Neural cell (in vitro differentiated cells): Measurements from ENCODE around the gene AGAP5. TPM values are rescaled to one million over a fixed set of nuclear protein-coding genes. Genes with fewer than 3 reads are reported as not detected.
A peak's percentile ranks its signal among the peaks of the same experiment; 100 is the strongest.

ENCODE experiments used
- H2AFZ ChIP-seq: fragments of 200-600, 300-800 bp; sonication (generic), shearing (Covaris generic); 2 replicates; pipeline ENCODE4 v1.6.0; 2014; ENCODE audit warnings: low read depth, mild to moderate bottlenecking, antibody characterized with exemption, low read length, moderate library complexity
- H3F3A ChIP-seq: fragments of 200-600 bp; shearing (Covaris generic); 2 replicates; pipeline ENCODE4 v1.6.1; 2016; ENCODE audit warnings: mild to moderate bottlenecking, moderate library complexity, mixed read lengths, antibody characterized with exemption, low read length; ENCODE audit not compliant: insufficient read depth, poor library complexity, severe bottlenecking
- H3K27ac ChIP-seq: fragments of 200-600, 300-800 bp; sonication (generic), shearing (Covaris generic); 2 replicates; pipeline ENCODE4 v1.5.1; 2014; ENCODE audit warnings: mild to moderate bottlenecking, low read length, moderate library complexity
- H3K27me3 ChIP-seq: fragments of 300-800, 200-600 bp; sonication (generic), shearing (Covaris generic); 2 replicates; pipeline ENCODE4 v1.6.0; 2014; ENCODE audit warnings: mild to moderate bottlenecking, low read depth, low read length, moderate library complexity; ENCODE audit not compliant: insufficient read depth
- H3K36me3 ChIP-seq: fragments of 300-800, 200-600 bp; sonication (generic), shearing (Covaris generic); 2 replicates; pipeline ENCODE4 v1.5.1; 2014; ENCODE audit warnings: mild to moderate bottlenecking, antibody characterized with exemption, low read length, moderate library complexity; ENCODE audit not compliant: insufficient read depth
- H3K4me2 ChIP-seq: fragments of 300-800, 200-600 bp; sonication (generic), shearing (Covaris generic); 2 replicates; pipeline ENCODE4 v1.6.0; 2014; ENCODE audit warnings: mild to moderate bottlenecking, low read length
- H3K4me3 ChIP-seq: fragments of 300-800, 200-600 bp; sonication (generic), shearing (Covaris generic); 2 replicates; pipeline ENCODE4 v1.5.1; 2014; ENCODE audit warnings: mild to moderate bottlenecking, low read length, moderate library complexity
- H3K79me2 ChIP-seq: fragments of 200-600 bp; shearing (Covaris generic); replicated peaks from 2 replicates; pipeline ENCODE4 v1.6.0; 2014; ENCODE audit warnings: mild to moderate bottlenecking, low read length, moderate library complexity; ENCODE audit not compliant: insufficient read depth
- H3K9ac ChIP-seq: fragments of 300-800, 200-600 bp; sonication (generic), shearing (Covaris generic); 2 replicates; pipeline ENCODE4 v1.6.1; 2016; ENCODE audit warnings: mild to moderate bottlenecking, low read length, mixed read lengths
- H3K9me2 ChIP-seq: fragments of 200-600 bp; shearing (Covaris generic); 2 replicates; pipeline ENCODE4 v1.6.1; 2016; ENCODE audit warnings: mild to moderate bottlenecking, low read length, mixed read lengths; ENCODE audit not compliant: insufficient read depth
- H3K9me3 ChIP-seq: fragments of 200-600, 300-800 bp; sonication (generic), shearing (Covaris generic); 2 replicates; pipeline ENCODE4 v1.6.1; 2016; ENCODE audit warnings: mild to moderate bottlenecking, mixed run types, low read length, moderate library complexity, mixed read lengths
- H4K20me1 ChIP-seq: fragments of 200-600 bp; shearing (Covaris generic); 2 replicates; pipeline ENCODE4 v1.6.1; 2016; ENCODE audit warnings: mild to moderate bottlenecking, mixed run types; ENCODE audit not compliant: insufficient read depth
- CTCF ChIP-seq: fragments of 450-650 bp; IDR thresholded peaks from 2 replicates; pipeline ENCODE4 v1.5.1; 2014; ENCODE audit warnings: antibody characterized with exemption, mild to moderate bottlenecking, moderate library complexity; ENCODE audit not compliant: poor library complexity, severe bottlenecking
- EZH2 ChIP-seq: fragments of 200-600, 300-800 bp; shearing (Covaris generic), sonication (generic); IDR thresholded peaks from 2 replicates; pipeline ENCODE4 v1.6.1; 2014; ENCODE audit warnings: antibody characterized with exemption, low read length, borderline replicate concordance, mild to moderate bottlenecking; ENCODE audit not compliant: insufficient read depth, poor library complexity, severe bottlenecking
- MXI1 ChIP-seq: fragments of 450-650 bp; conservative IDR thresholded peaks from 2 replicates; pipeline ENCODE4 v1.6.1; 2014; ENCODE audit warnings: antibody characterized with exemption, mild to moderate bottlenecking; ENCODE audit not compliant: poor library complexity, severe bottlenecking
- POLR2AphosphoS5 ChIP-seq: IDR thresholded peaks from 2 replicates; pipeline ENCODE4 v1.6.1; 2012
- REST ChIP-seq: IDR thresholded peaks from 2 replicates; pipeline ENCODE4 v1.6.1; 2012; ENCODE audit warnings: borderline replicate concordance
- TAF1 ChIP-seq: IDR thresholded peaks from 2 replicates; pipeline ENCODE4 v1.6.1; 2012; ENCODE audit warnings: low read depth
- polyA plus RNA-seq: library from polyadenylated mRNA; depleted of rRNA; stranded (reverse); fragments of >200 nt; gene quantifications from 2 replicates; pipeline ENCODE4 v1.2.3, GENCODE V29; 2014

Gene AGAP5
- polyA plus RNA-seq, 1 donor from 2014 or later: 6.5 TPM

DNA sequence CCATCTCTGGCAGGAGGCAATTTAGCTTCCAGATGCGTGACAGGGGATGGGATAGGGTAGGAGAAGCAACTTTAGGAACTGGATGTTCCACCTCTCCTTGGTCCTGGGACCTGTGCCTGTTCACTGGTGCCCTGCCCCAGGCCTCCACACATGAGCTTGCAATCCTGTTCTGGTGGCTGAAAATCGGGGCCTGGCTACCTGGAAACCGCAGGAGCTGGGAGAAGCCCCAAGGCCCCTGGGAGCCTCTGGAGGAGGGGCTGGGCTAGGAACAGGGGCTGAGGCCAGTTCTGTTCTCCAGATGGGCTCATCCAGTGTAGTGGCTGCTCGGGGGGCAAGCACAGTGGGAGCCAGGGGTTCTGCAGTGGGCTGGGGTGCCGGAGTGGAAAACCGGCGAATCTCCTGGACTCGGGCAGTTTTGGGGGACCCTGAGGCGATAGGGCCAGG, 51.3 kb downstream of the AGAP5 start:
- H3K27me3 ChIP-seq: no peaks in the 10 kb centered on the region
- no peaks in the 10 kb centered on the region for H3F3A ChIP-seq
- H3K79me2 ChIP-seq: no peaks in the 10 kb centered on the region
- TF ChIP-seq MXI1 (no peak), REST (no peak)
- peak overlapping the region; percentile 65 for H3K9ac ChIP-seq
- no peak overlapping the region for H3K4me3 ChIP-seq
- no peaks in the 10 kb centered on the region for H3K9me2 ChIP-seq
- H3K36me3 ChIP-seq: no peaks in the 10 kb centered on the region
- H3K27ac ChIP-seq: no peak overlapping the region
- no peak overlapping the region for H3K4me2 ChIP-seq
- H2AFZ ChIP-seq: no peak overlapping the region
- H3K9me3 ChIP-seq: no peaks in the 10 kb centered on the region
- H4K20me1 ChIP-seq: no peaks in the 10 kb centered on the region

DNA sequence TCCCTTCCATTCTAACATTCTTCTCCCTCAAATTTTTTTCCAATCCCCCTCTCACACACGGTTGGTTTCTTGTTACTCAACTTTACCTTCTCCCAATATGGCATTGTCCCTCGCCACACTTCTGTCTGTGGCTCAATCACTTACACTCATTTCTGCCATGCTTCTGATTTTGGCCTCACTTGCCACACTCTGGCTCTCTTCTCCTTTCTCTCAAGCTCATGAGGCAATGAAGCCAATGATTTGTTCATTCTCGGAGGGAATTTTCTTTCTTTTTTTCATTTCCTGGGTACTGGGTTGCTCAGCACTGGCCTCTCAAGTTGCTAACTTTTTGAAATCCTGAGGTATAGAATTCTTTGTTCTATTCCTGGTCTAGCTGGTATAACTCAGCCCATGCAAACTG, 52.7 kb downstream of the AGAP5 start:
- H3K27me3 ChIP-seq: no peaks in the 10 kb centered on the region
- no peak overlapping the region for H3K4me3 ChIP-seq
- H3K79me2 ChIP-seq: no peaks in the 10 kb centered on the region
- no peaks in the 10 kb centered on the region for H3F3A ChIP-seq
- no peak overlapping the region for H3K9ac ChIP-seq
- TF ChIP-seq REST (no peak), EZH2 (no peak), TAF1 (no peak), CTCF (no peak), POLR2AphosphoS5 (no peak), MXI1 (no peak)
- no peaks in the 10 kb centered on the region for H3K36me3 ChIP-seq
- H3K4me2 ChIP-seq: no peak overlapping the region
- H3K9me3 ChIP-seq: no peaks in the 10 kb centered on the region
- no peak overlapping the region for H2AFZ ChIP-seq
- no peak overlapping the region for H3K27ac ChIP-seq
- no peaks in the 10 kb centered on the region for H4K20me1 ChIP-seq
- no peaks in the 10 kb centered on the region for H3K9me2 ChIP-seq
